ENCODE data around the gene BMP6. TPM values are rescaled to one million over a fixed set of nuclear protein-coding genes. Genes with fewer than 3 reads are reported as not detected.

BMP6 gene
- total and polyA plus RNA-seq, 9 donors = 3.4 to 28.1 (median 8.3) TPM

- intact Hi-C loops (cut with DNase I) = no loop called here
- TF ChIP-seq POLR2A (IDR thresholded peaks at IDR 0.05) = no peak
- no peak for TF ChIP-seq CTCF (IDR thresholded peaks at IDR 0.05)
- TF ChIP-seq EP300 (IDR thresholded peaks at IDR 0.05) = no peak
- H3K27ac ChIP-seq = no peak overlapping the region
These were observed 199.0 kb downstream of the BMP6 start for GRCh38 chr6:7924867-7925266.

More at GRCh38 chr6:7924867-7925266, 199.0 kb downstream of the BMP6 start:
- H3K36me3 ChIP-seq = no peaks in the 10 kb centered on the region
- H3K4me3 ChIP-seq = no peak overlapping the region
- no peak for DNase-seq
- peaks cover 7% of the 10 kb centered on the region for H3K4me1 ChIP-seq (ENCODE audit: insufficient read depth)
- H3K27me3 ChIP-seq = no peaks in the 10 kb centered on the region
- H3K9me3 ChIP-seq = no peaks in the 10 kb centered on the region

Other genes with a start within 250 kb of the BMP6 start
- 10 to 100 TPM in 1 of 7 donors, 1 to 10 TPM in 6; 2.1 to 65.7 (median 6.7) TPM for gene DSP, start 184.4 kb upstream of the BMP6 start, total RNA-seq
- gene DSP, start 184.4 kb upstream of the BMP6 start, polyA plus RNA-seq = 10 to 100 TPM in 1 of 2 donors, 1 to 10 TPM in 1; 4.4 to 12.7 TPM
- gene SNRNP48, start 135.9 kb upstream of the BMP6 start, total RNA-seq = 10 to 100 TPM in 6 of 7 donors, 1 to 10 TPM in 1; 8.6 to 19.6 (median 12.3) TPM
- gene SNRNP48, start 135.9 kb upstream of the BMP6 start, polyA plus RNA-seq = 10 to 100 TPM in 1 of 2 donors, 1 to 10 TPM in 1; 9.8 to 11.7 TPM
- 100 to 1,000 TPM in 4 of 7 donors, 10 to 100 TPM in 3; 88.0 to 146 (median 107) TPM for gene TXNDC5, start 184.7 kb downstream of the BMP6 start, total RNA-seq
- gene TXNDC5, start 184.7 kb downstream of the BMP6 start, polyA plus RNA-seq = 100 to 1,000 TPM; 101 to 272 TPM

Data from ovary (tissue), 9 donors.